GM12878 (cell line): ENCODE results near the gene TRAF7. TPM values are rescaled to one million over a fixed set of nuclear protein-coding genes. Genes with fewer than 3 reads are reported as not detected.

ENCODE experiments used
- ATAC-seq: fragments of 200-7000 bp; cut with Tn5 transposase; 3 replicates; pipeline ENCODE4 v1.9.1; 2020; ENCODE audit warnings: mild to moderate bottlenecking, moderate library complexity
- BruUV-seq: library from RNA; stranded (reverse); fragments of 400-500 nt; replicated peaks from 2 replicates; lab custom pipeline; 2021; lab: Mats Ljungman, UMichigan
- CTCF ChIA-PET: fragments of 300-600 bp; sonication (Branson Sonifier 250); formaldehyde crosslinking; extraction: SDS; loops from one replicate; lab custom pipeline; 2021; ENCODE audit warnings: inconsistent platforms; lab: Yijun Ruan, JAX
- POLR2A ChIA-PET: fragments of 350-600 bp; formaldehyde crosslinking; extraction: SDS; loops from one replicate; lab custom pipeline; 2021; ENCODE audit warnings: inconsistent platforms; lab: Charles Lee
- RAD21 ChIA-PET: fragments of 300-600 bp; sonication (Branson Sonifier 250); formaldehyde crosslinking; loops from one replicate; lab custom pipeline; 2023; ENCODE audit warnings: antibody characterized with exemption; ENCODE audit not compliant: unreplicated experiment; lab: Charles Lee
- SMC1A ChIA-PET: fragments of 300-600 bp; sonication (Branson Sonifier 250); formaldehyde crosslinking; loops from one replicate; lab custom pipeline; 2023; ENCODE audit not compliant: unreplicated experiment, uncharacterized antibody; lab: Charles Lee
- DNase-seq: peaks from one replicate; pipeline ENCODE4 v3.0.0-alpha.2; 2011; ENCODE audit warnings: low read depth, low spot score
- FAIRE-seq: peaks from 3 replicates; lab custom pipeline; 2011; peaks lifted over from hg19 to GRCh38; lab: Jason Lieb, UNC
- H2AFZ ChIP-seq: 2 replicates; pipeline ENCODE4 v1.6.0; 2011; ENCODE audit warnings: low read depth, low read length, control low read depth; ENCODE audit not compliant: control insufficient read depth
- H3K27ac ChIP-seq: 2 replicates; pipeline ENCODE4 v1.5.1; 2011; ENCODE audit warnings: control low read depth; ENCODE audit not compliant: control insufficient read depth, insufficient read depth
- H3K27me3 ChIP-seq, 2 experiments: replicated peaks in 1 of 2; 2 replicates each; pipeline versions ENCODE4 v1.6.0 to v1.6.1; 2011; ENCODE audit warnings: low read length in 1 of 2; ENCODE audit not compliant: control insufficient read depth in 2 of 2, insufficient read depth in 2 of 2
- H3K36me3 ChIP-seq, 2 experiments: 2 replicates each; pipeline ENCODE4 v1.5.1; 2011; ENCODE audit warnings: low read length in 1 of 2; ENCODE audit not compliant: control insufficient read depth in 2 of 2, insufficient read depth in 2 of 2
- H3K4me1 ChIP-seq: 2 replicates; pipeline ENCODE4 v1.6.1; 2011; ENCODE audit warnings: mild to moderate bottlenecking, low read length, moderate library complexity, mixed read lengths; ENCODE audit not compliant: control insufficient read depth, insufficient read depth
- H3K4me2 ChIP-seq: 2 replicates; pipeline ENCODE4 v1.6.0; 2011; ENCODE audit warnings: control low read depth; ENCODE audit not compliant: control insufficient read depth, insufficient read depth
- H3K4me3 ChIP-seq: fragments of 200-600 bp; sonication (generic); 2 replicates; pipeline ENCODE4 v1.5.1; 2016
- H3K79me2 ChIP-seq: 2 replicates; pipeline ENCODE4 v1.6.0; 2011; ENCODE audit warnings: low read length; ENCODE audit not compliant: control insufficient read depth, insufficient read depth
- H3K9ac ChIP-seq: 2 replicates; pipeline ENCODE4 v1.8.0; 2011; ENCODE audit warnings: low read length, control low read depth, mixed read lengths; ENCODE audit not compliant: control insufficient read depth, insufficient read depth
- H3K9me3 ChIP-seq: replicated peaks from 3 replicates; pipeline ENCODE4 v1.5.1; 2011; ENCODE audit warnings: mild to moderate bottlenecking, low read length; ENCODE audit not compliant: control insufficient read depth, insufficient read depth
- H4K20me1 ChIP-seq: 2 replicates; pipeline ENCODE4 v1.6.0; 2011; ENCODE audit not compliant: control insufficient read depth, insufficient read depth
- BHLHE40 ChIP-seq, 2 experiments: fragments of 450-650 bp in 1 of 2; IDR thresholded peaks; 2 replicates each; pipeline ENCODE4 v1.6.1; 2011 to 2017; ENCODE audit warnings: low read depth in 2 of 2, borderline replicate concordance in 1 of 2, improper control_type of control experiment in 1 of 2, low read length in 1 of 2, mild to moderate bottlenecking in 1 of 2
- MEF2B ChIP-seq: fragments of 450-650 bp; IDR thresholded peaks from 2 replicates; pipeline ENCODE4 v1.6.1; 2018; ENCODE audit warnings: mild to moderate bottlenecking, moderate library complexity; ENCODE audit not compliant: partially characterized antibody, poor library complexity, severe bottlenecking
- MYC ChIP-seq: IDR thresholded peaks from 2 replicates; pipeline ENCODE4 v1.6.1; 2011; ENCODE audit warnings: mild to moderate bottlenecking, low read length, moderate library complexity, inconsistent platforms; ENCODE audit not compliant: insufficient read depth, insufficient replicate concordance, insufficient read length, severe bottlenecking
- SMARCA5 ChIP-seq: fragments of 450-650 bp; IDR thresholded peaks from 2 replicates; pipeline ENCODE4 v1.6.1; 2017; ENCODE audit warnings: mild to moderate bottlenecking
- TCF12 ChIP-seq: IDR thresholded peaks from 2 replicates; pipeline ENCODE4 v1.6.1; 2011; ENCODE audit warnings: low read depth, mild to moderate bottlenecking, low read length
- WGBS: methylation state at CpG from one replicate; pipeline ENCODE4 v1.1.6; 2016; ENCODE audit warnings: low lambda C conversion rate; ENCODE audit not compliant: insufficient replicate concordance, insufficient coverage; ENCODE audit errors: missing lambda C conversion rate; 5-methylcytosine and 5-hydroxymethylcytosine counted together
- in situ Hi-C: fragments of 300-500 bp; cut with MboI; formaldehyde crosslinking; loops from 9 replicates; pipeline ENCODE4 v1.14.3; 2018; ENCODE audit warnings: mixed read lengths
- intact Hi-C: fragments of 100-400 bp; cut with micrococcal nuclease; formaldehyde crosslinking; loops from one replicate; pipeline ENCODE4 v1.14.2; 2022; ENCODE audit not compliant: unreplicated experiment
- polyA plus RNA-seq, 11 experiments: library from polyadenylated mRNA; depleted of rRNA in 4 of 11; unstranded in 6 of 11; stranded (reverse) in 5 of 11; fragments of >200 nt; fragmentation: Nextera tagmentation in 4 of 11; fragmentation: Illumina TruSeq in 1 of 11; extraction: Ambion mirVana in 4 of 11; extraction: Trizol in 1 of 11; gene quantifications; 1 replicate in 1 of 11; 2 replicates in 10 of 11; pipeline versions ENCODE4 v1.2.1 to v1.2.3, GENCODE V29; 2011 to 2016; ENCODE audit warnings: inconsistent platforms in 2 of 11, missing spikeins in 2 of 11, low read depth in 1 of 11
- total RNA-seq, 4 experiments: library from RNA; depleted of rRNA in 3 of 4; stranded (reverse); fragments of >200 nt in 3 of 4; fragmentation: Illumina TruSeq in 1 of 4; extraction: Trizol in 1 of 4; gene quantifications; 2 replicates each; pipeline versions ENCODE4 v1.2.1 to v1.2.3, GENCODE V29; 2013 to 2021
- TF ChIP-seq, protein P1 (sequence below): fragments of 450-650 bp; IDR thresholded peaks from 2 replicates; pipeline ENCODE4 v1.6.1; 2017; ENCODE audit warnings: mild to moderate bottlenecking, moderate library complexity

The TRAF7 gene
- total and polyA plus RNA-seq, 10 of the 15 experiments (the other 5 are each of a cell fraction or from before 2014, with no cell fraction given) = 0.61 to 87.0 (median 30.0) TPM

DNA sequence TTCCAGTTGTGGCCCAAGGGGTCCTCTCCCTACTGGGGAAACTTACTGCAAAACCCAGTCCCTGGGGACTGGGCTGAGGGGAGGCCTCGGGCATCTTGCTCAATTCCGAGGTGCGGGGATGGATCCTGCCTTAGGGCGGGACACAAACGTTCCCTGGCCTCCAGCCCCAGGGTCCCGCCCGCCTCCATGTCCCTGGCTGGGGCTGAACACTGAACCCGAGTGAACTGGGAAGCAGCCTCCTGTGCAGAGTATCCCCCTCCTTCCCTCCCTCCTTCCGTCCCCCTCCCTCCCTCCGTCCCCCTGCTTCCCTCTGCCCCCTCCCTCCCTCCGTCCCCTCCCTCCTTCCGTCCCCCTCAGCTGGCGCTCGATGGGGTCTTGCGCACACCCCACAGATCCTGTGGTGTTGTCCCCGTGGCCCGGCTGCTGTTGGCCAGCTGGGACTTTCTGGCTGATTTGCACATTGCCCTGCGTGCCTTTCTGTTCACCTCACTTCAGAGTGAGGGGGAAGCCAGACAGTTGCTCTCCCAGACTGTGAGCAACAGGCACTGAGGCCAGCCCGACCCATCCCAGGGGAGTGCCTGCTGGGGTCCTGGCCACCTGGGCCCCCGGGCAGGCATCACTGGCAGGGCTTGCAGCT, 5.5 kb downstream of the TRAF7 start:
- H3K9ac ChIP-seq = peak overlapping the region; percentile 64
- H3K4me3 ChIP-seq = peak overlapping the region; percentile 24; the same call in 1 of the 2 replicates
- DNase-seq (no peak), ATAC-seq (peak; percentile 62), FAIRE-seq (no peak)
- H3K9me3 ChIP-seq = no peaks in the 10 kb centered on the region; the same call in 2 of the 3 replicates
- H2AFZ ChIP-seq = no peak overlapping the region
- H3K4me2 ChIP-seq = 0 out of 2 replicates have a peak overlapping the region, but pooled peaks have one; percentile 26
- H3K27me3 ChIP-seq = no peaks in the 10 kb centered on the region
- intact Hi-C loops (no loop called here), in situ Hi-C loops (no loop called here)
- under 1% methylated on average over 14 of the region's 20 CpGs for WGBS
- CTCF ChIA-PET = interaction anchor here (0.8 to 1.9 kb wide), 2 partner anchors 8 to 20 kb away, joined by 4 to 5 read pairs; no protein-coding TSS in a partner anchor
- H3K79me2 ChIP-seq = peaks cover 69% of the 10 kb centered on the region
- H4K20me1 ChIP-seq = no peaks in the 10 kb centered on the region
- POLR2A ChIA-PET = interaction anchor here (0.5 to 1.3 kb wide), 4 partner anchors 9 to 327 kb away, joined by 3 to 7 read pairs (median 4); no protein-coding TSS in a partner anchor
- H3K36me3 ChIP-seq = peaks cover 0 to 8% of the 10 kb centered on the region in 2 experiments; a peak in 2 of 4 replicates
- peak overlapping the region; percentile 55; the same call in 1 of the 2 replicates for H3K27ac ChIP-seq
- SMC1A ChIA-PET = no interaction called here
- no TSS peak for BruUV-seq
- TF ChIP-seq, protein P1, sequence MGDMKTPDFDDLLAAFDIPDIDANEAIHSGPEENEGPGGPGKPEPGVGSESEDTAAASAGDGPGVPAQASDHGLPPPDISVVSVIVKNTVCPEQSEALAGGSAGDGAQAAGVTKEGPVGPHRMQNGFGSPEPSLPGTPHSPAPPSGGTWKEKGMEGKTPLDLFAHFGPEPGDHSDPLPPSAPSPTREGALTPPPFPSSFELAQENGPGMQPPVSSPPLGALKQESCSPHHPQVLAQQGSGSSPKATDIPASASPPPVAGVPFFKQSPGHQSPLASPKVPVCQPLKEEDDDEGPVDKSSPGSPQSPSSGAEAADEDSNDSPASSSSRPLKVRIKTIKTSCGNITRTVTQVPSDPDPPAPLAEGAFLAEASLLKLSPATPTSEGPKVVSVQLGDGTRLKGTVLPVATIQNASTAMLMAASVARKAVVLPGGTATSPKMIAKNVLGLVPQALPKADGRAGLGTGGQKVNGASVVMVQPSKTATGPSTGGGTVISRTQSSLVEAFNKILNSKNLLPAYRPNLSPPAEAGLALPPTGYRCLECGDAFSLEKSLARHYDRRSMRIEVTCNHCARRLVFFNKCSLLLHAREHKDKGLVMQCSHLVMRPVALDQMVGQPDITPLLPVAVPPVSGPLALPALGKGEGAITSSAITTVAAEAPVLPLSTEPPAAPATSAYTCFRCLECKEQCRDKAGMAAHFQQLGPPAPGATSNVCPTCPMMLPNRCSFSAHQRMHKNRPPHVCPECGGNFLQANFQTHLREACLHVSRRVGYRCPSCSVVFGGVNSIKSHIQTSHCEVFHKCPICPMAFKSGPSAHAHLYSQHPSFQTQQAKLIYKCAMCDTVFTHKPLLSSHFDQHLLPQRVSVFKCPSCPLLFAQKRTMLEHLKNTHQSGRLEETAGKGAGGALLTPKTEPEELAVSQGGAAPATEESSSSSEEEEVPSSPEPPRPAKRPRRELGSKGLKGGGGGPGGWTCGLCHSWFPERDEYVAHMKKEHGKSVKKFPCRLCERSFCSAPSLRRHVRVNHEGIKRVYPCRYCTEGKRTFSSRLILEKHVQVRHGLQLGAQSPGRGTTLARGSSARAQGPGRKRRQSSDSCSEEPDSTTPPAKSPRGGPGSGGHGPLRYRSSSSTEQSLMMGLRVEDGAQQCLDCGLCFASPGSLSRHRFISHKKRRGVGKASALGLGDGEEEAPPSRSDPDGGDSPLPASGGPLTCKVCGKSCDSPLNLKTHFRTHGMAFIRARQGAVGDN = peak; percentile 39
- TF ChIP-seq BHLHE40 (IDR thresholded peaks at IDR 0.05; ENCODE audit: borderline replicate concordance in 1 of 2, low read depth in 2 of 2, low read length in 1 of 2) = 0 out of 4 replicates have a peak, but pooled peaks of 1 of the 2 experiments have one; percentile 10
- TF ChIP-seq MYC = no peak
- peak; percentile 28; the same call in 1 of the 2 replicates for TF ChIP-seq TCF12
- 0 out of 2 replicates have a peak, but pooled peaks have one; percentile 21 for TF ChIP-seq SMARCA5
- peak; percentile 76 for TF ChIP-seq MEF2B
- RAD21 ChIA-PET = no interaction called here
- peaks cover 26% of the 10 kb centered on the region for H3K4me1 ChIP-seq
